HG02973 (cell line): ENCODE results near the gene SAMD10.
"Not testable (repeated sequence)": the region's sequence is repeated elsewhere in the genome, so short reads cannot be mapped to it uniquely, and the experiment has no call there.

Source experiments
- ATAC-seq: cut with Tn5 transposase; IDR thresholded peaks from one replicate; pipeline ENCODE4 v1.9.1; 2021; ENCODE audit warnings: moderate library complexity; ENCODE audit not compliant: unreplicated experiment

SAMD10 gene

GRCh38 chr20:63969838-63970713, 9.4 kb downstream of the SAMD10 start, which contains the start of gene ZNF512B:
Gene ZNF512B, minus strand, starts transcription at chr20:63969930. Its CDS starts 1,980 bp downstream, at chr20:63967950.
- ATAC-seq = no peak

GRCh38 chr20:63968928-63969760, 10.3 kb downstream of the SAMD10 start:
- no peak for ATAC-seq

DNA sequence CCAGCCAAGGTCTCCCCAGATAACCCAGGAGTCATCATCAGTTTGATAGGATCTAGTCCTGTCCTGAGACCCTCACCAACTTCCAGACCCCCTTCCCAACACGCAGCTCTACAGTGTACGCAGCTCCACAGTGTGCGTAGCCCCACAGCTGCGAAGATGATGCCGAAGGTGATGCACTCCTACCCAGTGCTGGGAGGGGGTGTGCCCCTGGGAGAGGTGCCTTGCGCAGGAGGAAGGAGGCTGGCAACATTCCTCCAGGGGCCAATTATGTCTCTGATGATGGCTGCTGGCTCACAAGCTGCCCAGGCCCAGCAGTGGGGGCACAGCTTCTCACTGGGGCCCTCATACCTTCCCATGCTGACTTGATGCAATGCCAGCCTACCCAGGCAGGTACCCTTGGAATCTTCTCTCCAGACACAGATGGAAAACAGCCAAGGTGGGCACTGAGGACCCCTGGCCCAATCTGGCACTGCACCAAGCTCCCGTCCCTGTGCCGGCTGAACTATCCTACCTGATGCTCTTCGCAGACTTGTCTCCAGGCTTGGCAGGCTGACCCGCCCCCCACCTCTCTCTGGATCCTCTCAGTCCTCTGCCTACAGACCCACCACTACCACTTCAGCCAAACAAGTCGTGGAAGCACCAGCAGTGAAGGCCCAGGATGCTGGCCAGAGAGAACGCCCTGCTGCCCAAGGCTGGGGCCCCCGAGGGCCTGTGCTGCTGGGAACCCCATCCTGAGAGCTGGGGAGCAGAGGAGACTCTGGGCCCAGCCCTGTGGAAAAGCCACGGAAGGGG, 11.1 kb downstream of the SAMD10 start:
- ATAC-seq = no peak

DNA sequence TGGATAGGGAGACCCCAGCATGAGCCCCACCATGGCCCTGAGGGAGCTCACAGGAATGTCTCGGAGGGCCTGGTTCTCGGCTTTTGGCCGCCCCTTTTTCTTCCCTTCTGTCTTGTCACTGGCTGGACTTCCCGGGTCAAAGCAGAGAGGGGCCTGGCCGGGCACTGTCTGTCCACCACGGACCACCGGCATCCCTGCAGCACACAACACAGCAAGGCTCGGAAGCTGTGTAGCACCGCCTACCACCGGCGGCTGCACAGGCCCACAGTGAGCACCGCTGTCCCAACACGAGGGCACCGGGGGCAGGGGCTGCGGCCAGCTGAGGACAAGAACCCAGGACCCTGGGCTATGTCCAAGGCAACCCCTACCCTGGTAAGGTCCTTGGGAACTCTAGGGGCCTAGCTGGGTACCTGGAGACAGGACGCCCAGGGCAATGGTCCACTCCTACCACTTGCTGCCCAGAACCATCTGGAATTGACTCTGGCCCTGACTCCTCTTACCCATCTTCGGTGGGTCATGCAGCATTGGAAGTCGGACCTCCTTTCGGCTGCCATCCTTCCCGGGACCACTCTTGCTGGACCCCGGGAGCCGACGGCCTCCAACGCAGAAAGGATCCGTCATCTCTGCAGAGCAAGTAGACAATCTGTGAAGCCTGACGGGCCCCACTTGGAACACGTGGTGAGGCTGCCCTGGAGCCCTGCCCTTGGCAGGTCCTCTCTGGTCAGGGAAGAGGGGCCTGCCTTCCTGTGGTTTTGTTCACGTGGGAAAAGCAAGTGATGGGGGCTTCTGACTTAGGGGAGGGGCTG, 11.9 kb downstream of the SAMD10 start:
- ATAC-seq = no peak

DNA sequence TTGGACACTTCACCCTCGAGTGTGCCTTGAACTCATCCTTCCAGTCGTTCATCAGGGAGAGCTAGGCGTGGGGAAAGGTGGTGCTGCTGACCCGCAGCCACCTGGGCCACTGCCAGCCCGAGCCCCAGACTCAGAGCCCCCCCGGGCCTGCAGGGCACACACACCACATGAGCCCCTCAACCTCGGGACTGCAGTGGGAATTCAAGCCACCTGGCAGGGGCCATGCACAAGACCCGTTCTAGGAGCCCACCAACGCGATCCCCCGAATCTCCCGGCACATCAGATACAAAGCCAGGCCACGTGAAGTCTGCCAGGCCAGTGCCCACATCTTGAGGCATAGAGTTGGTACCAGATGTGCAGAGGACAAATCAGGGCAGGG, 12.5 kb downstream of the SAMD10 start:
- ATAC-seq = no peak

DNA sequence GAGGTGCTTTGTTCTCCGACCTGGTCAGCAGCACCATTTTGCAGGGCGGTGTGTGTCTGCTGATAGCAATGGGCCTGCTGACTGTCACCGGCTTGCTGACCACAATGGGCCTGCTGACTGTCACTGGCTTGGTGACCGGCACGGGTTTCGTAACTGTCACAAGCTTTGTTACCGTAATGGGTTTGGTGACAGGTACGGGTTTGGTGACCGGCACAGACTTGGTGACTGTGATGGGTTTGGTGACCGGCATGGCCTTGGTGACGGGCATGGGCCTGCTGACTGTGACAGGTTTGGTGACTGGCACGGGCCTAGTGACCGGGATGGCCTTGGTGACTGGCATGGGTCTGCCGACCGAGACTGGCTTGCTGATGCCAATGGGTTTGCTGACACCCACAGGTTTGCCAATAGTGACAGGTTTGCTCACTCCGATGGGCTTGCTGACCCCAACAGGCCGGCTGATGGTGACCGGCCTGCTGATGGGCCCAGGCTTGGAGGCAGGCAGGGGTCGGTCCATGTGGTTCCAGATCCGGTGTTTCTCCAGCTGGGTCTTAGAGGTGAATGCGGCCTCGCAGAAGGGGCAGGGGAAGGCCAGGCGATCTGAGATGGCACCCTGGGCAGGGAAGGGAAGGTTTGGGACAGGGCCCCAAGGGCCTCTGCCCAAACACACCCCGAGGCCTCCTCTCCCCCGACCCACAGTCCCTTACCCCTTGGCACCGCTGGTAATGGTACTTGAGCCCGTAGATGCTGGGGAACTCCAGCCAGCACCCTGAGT, 13.1 kb downstream of the SAMD10 start:
- no peak for ATAC-seq

DNA sequence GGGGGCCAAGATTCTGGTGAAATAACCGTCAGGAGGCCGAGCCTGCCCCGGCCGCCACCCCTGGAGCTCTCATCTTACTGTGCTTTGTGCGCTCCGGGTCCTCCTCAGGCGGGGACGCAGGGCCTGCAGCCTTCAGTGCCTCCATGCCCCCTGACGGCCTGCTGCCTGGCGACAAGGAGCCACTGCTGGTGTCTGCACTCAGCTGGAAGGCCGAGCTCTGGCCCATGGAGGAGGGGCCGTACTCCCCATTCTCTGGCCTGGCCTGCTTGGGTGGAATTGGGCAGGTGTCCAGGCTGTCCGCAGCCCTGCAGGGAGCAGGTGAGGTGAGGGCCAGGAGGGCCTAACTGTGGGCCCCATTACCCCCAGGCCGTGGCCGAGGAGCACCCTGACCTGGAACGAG, 15.0 kb downstream of the SAMD10 start:
- ATAC-seq = no peak

- no peak for ATAC-seq
These were observed 15.6 kb downstream of the SAMD10 start for GRCh38 chr20:63963784-63964301.

DNA sequence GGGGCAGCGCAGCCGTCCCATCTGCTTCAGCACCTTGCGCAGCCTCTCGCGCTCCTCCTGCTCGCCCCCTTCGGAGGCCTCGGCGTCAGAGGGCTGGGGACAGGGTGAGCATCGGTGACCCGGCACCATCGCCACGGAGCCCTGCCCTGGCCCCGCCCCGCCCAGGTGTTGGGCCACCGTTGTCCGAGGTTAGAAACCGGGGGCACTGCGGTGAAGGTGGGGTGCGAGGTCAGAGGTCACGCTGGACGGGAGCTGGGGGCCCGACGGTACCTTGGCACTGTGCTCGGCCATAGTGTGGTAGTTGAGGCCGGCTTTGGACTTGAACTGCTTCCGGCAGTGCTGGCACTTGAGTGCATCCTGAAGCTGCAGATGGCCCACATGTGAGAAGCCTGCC, 16.1 kb downstream of the SAMD10 start:
- ATAC-seq = no peak

GRCh38 chr20:63962426-63963347, 16.8 kb downstream of the SAMD10 start:
- ATAC-seq = no peak

GRCh38 chr20:63961664-63962425, 17.6 kb downstream of the SAMD10 start:
- no peak for ATAC-seq

GRCh38 chr20:63960654-63961621, 18.5 kb downstream of the SAMD10 start:
- ATAC-seq = not testable (repeated sequence)

DNA sequence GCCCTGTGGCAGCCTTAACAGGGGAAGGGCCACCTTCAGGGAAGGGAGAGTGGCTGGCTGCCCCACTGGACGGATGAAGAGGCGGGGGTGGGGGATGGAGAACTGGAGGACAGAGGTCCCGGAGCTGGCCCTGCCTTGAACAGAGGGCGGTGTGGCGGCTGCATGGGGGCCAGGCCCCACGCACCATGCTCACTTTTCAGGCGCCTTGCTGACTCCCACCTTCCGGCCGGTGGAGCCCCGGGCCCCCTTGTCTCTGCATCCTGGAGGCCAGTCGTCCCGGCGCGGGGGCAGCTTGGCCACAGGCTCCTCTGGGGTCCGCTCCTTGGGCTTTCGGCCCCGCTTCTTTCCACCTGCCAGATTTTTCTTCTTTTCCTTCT, 19.8 kb downstream of the SAMD10 start:
- no peak for ATAC-seq

- no peak for ATAC-seq
These were observed 20.3 kb downstream of the SAMD10 start for GRCh38 chr20:63958964-63959698.

GRCh38 chr20:63958471-63958870, 21.0 kb downstream of the SAMD10 start:
- ATAC-seq = no peak
